ACC112 (cell line): Measurements from ENCODE around the gene DLG5.
A peak's percentile ranks its signal among the peaks of the same experiment; 100 is the strongest.

Experiments used
- H2AFZ ChIP-seq: fragments of 200-600 bp; sonication (generic); one replicate; pipeline ENCODE4 v1.6.0; 2017; ENCODE audit warnings: antibody characterized with exemption, low read length; ENCODE audit not compliant: unreplicated experiment
- H3K27ac ChIP-seq: fragments of 200-600 bp; sonication (generic); 2 replicates; pipeline ENCODE4 v1.5.1; 2014; ENCODE audit warnings: low read depth, mild to moderate bottlenecking, antibody characterized with exemption, low read length, moderate library complexity
- H3K27me3 ChIP-seq: fragments of 200-600 bp; sonication (generic); 2 replicates; pipeline ENCODE4 v1.6.1; 2014; ENCODE audit warnings: mild to moderate bottlenecking, antibody characterized with exemption, low read length, moderate library complexity, mixed read lengths; ENCODE audit not compliant: insufficient read depth
- H3K36me3 ChIP-seq: fragments of 200-600 bp; sonication (generic); 2 replicates; pipeline ENCODE4 v1.6.1; 2016; ENCODE audit warnings: mild to moderate bottlenecking, antibody characterized with exemption, low read length, moderate library complexity, mixed read lengths; ENCODE audit not compliant: insufficient read depth
- H3K4me1 ChIP-seq: fragments of 200-600 bp; sonication (generic); one replicate; pipeline ENCODE4 v1.6.1; 2016; ENCODE audit warnings: low read length, mixed read lengths; ENCODE audit not compliant: insufficient read depth, unreplicated experiment, control insufficient read depth
- H3K4me3 ChIP-seq: fragments of 200-600 bp; sonication (generic); 2 replicates; pipeline ENCODE4 v1.5.1; 2014; ENCODE audit warnings: mild to moderate bottlenecking, low read depth, low read length
- H3K79me2 ChIP-seq: fragments of 200-600 bp; sonication (generic); one replicate; pipeline ENCODE4 v1.6.0; 2016; ENCODE audit warnings: low read length; ENCODE audit not compliant: control insufficient read depth, unreplicated experiment, insufficient read depth

DLG5 gene

GRCh38 chr10:77925410-77925794 lies 1.2 kb downstream of the DLG5 start:
- Histone ChIP-seq H3K79me2 (peaks cover 56% of the 10 kb centered on the region), H3K36me3 (no peaks in the 10 kb centered on the region), H3K4me1 (peaks cover 18% of the 10 kb centered on the region), H2AFZ (no peak overlapping the region), H3K4me3 (peak overlapping the region; percentile 85), H3K27ac (no peak overlapping the region), H3K27me3 (peaks cover 9% of the 10 kb centered on the region)

- Histone ChIP-seq H3K4me1 (peaks cover 27% of the 10 kb centered on the region), H3K36me3 (no peaks in the 10 kb centered on the region), H2AFZ (no peak overlapping the region), H3K27ac (no peak overlapping the region), H3K79me2 (peaks cover 75% of the 10 kb centered on the region), H3K27me3 (peaks cover 7% of the 10 kb centered on the region), H3K4me3 (no peak overlapping the region)
Observed at GRCh38 chr10:77922566-77923179, 3.9 kb downstream of the DLG5 start.

- H3K36me3 ChIP-seq, result no peaks in the 10 kb centered on the region
- H3K4me1 ChIP-seq, result peaks cover 27% of the 10 kb centered on the region
- H3K79me2 ChIP-seq, result peaks cover 81% of the 10 kb centered on the region
- no peak overlapping the region for H3K27ac ChIP-seq
- H2AFZ ChIP-seq, result no peak overlapping the region
- H3K4me3 ChIP-seq, result no peak overlapping the region
- peaks cover under 1% of the 10 kb centered on the region; the same call in 1 of the 2 replicates for H3K27me3 ChIP-seq
Observed at GRCh38 chr10:77922055-77922454, 4.5 kb downstream of the DLG5 start.

GRCh38 chr10:77921395-77921794 lies 5.2 kb downstream of the DLG5 start:
- no peaks in the 10 kb centered on the region for H3K36me3 ChIP-seq
- no peak overlapping the region for H3K27ac ChIP-seq
- no peaks in the 10 kb centered on the region for H3K27me3 ChIP-seq
- no peak overlapping the region for H3K4me3 ChIP-seq
- peaks cover 86% of the 10 kb centered on the region for H3K79me2 ChIP-seq
- H2AFZ ChIP-seq, result no peak overlapping the region
- H3K4me1 ChIP-seq, result peaks cover 27% of the 10 kb centered on the region

- no peak overlapping the region for H2AFZ ChIP-seq
- H3K4me3 ChIP-seq, result no peak overlapping the region
- H3K36me3 ChIP-seq, result no peaks in the 10 kb centered on the region
- H3K27me3 ChIP-seq, result no peaks in the 10 kb centered on the region
- peaks cover 29% of the 10 kb centered on the region for H3K4me1 ChIP-seq
- H3K79me2 ChIP-seq, result peaks cover 90% of the 10 kb centered on the region
- no peak overlapping the region for H3K27ac ChIP-seq
Observed at GRCh38 chr10:77920495-77920894, 6.1 kb downstream of the DLG5 start.

GRCh38 chr10:77919713-77920108 lies 6.8 kb downstream of the DLG5 start:
- no peaks in the 10 kb centered on the region for H3K36me3 ChIP-seq
- no peak overlapping the region for H3K4me3 ChIP-seq
- H3K4me1 ChIP-seq, result peaks cover 26% of the 10 kb centered on the region
- H3K79me2 ChIP-seq, result peaks cover 87% of the 10 kb centered on the region
- H3K27me3 ChIP-seq, result no peaks in the 10 kb centered on the region
- no peak overlapping the region for H2AFZ ChIP-seq
- peak overlapping the region; percentile 6; the same call in 1 of the 2 replicates for H3K27ac ChIP-seq

- no peaks in the 10 kb centered on the region for H3K36me3 ChIP-seq
- no peak overlapping the region for H3K4me3 ChIP-seq
- no peak overlapping the region for H3K27ac ChIP-seq
- H3K4me1 ChIP-seq, result peaks cover 21% of the 10 kb centered on the region
- H3K27me3 ChIP-seq, result no peaks in the 10 kb centered on the region
- H2AFZ ChIP-seq, result no peak overlapping the region
- peaks cover 69% of the 10 kb centered on the region for H3K79me2 ChIP-seq
Observed at GRCh38 chr10:77915319-77916105, 11.0 kb downstream of the DLG5 start.

- H3K27me3 ChIP-seq, result no peaks in the 10 kb centered on the region
- H3K4me1 ChIP-seq, result peaks cover 29% of the 10 kb centered on the region
- H3K27ac ChIP-seq, result no peak overlapping the region
- H3K79me2 ChIP-seq, result peaks cover 72% of the 10 kb centered on the region
- no peaks in the 10 kb centered on the region for H3K36me3 ChIP-seq
- no peak overlapping the region for H2AFZ ChIP-seq
- H3K4me3 ChIP-seq, result no peak overlapping the region
Observed at GRCh38 chr10:77913090-77913489, 13.5 kb downstream of the DLG5 start.

- H3K4me1 ChIP-seq, result peaks cover 29% of the 10 kb centered on the region
- H3K36me3 ChIP-seq, result no peaks in the 10 kb centered on the region
- no peak overlapping the region for H3K27ac ChIP-seq
- peaks cover 76% of the 10 kb centered on the region for H3K79me2 ChIP-seq
- no peak overlapping the region for H3K4me3 ChIP-seq
- H2AFZ ChIP-seq, result no peak overlapping the region
- H3K27me3 ChIP-seq, result no peaks in the 10 kb centered on the region
Observed at GRCh38 chr10:77912576-77912975, 14.0 kb downstream of the DLG5 start.

- Histone ChIP-seq H3K4me3 (no peak overlapping the region), H3K79me2 (peaks cover 75% of the 10 kb centered on the region), H3K36me3 (no peaks in the 10 kb centered on the region), H3K27me3 (no peaks in the 10 kb centered on the region), H3K27ac (no peak overlapping the region), H2AFZ (no peak overlapping the region), H3K4me1 (peaks cover 35% of the 10 kb centered on the region)
Observed at GRCh38 chr10:77911535-77912123, 14.9 kb downstream of the DLG5 start.
